Measurements from ENCODE around the gene RASGRF1.

- no peak for TF ChIP-seq CTCF (IDR thresholded peaks at IDR 0.05; ENCODE audit: low read depth, low read length)
- no peak for TF ChIP-seq EZH2phosphoT487 (IDR thresholded peaks at IDR 0.05; ENCODE audit: low read depth)
Observed at GRCh38 chr15:78915341-78916087, 175.1 kb downstream of the RASGRF1 start.

Measured in OCI-LY3 (cell line).